HepG2 (cell line): ENCODE results near the gene PRM3.

Experiments
- CBX5 ChIP-seq: sonication (generic); formaldehyde crosslinking; IDR thresholded peaks from 2 replicates; pipeline ENCODE4 v1.4.0; 2020; ENCODE audit warnings: missing genetic modification reagents, borderline replicate concordance
- FOXM1 ChIP-seq: sonication (generic); formaldehyde crosslinking; IDR thresholded peaks from 2 replicates; pipeline ENCODE4 v1.5.0; 2020; ENCODE audit warnings: missing genetic modification reagents
- HCFC1 ChIP-seq: fragments of 150-350 bp; IDR thresholded peaks from 2 replicates; pipeline ENCODE4 v1.6.1; 2014; ENCODE audit warnings: low read depth, low read length
- NR2C2 ChIP-seq: sonication (generic); formaldehyde crosslinking; IDR thresholded peaks from 2 replicates; pipeline ENCODE4 v1.4.0; 2020; ENCODE audit warnings: missing genetic modification reagents, mild to moderate bottlenecking, moderate library complexity, borderline replicate concordance
- RCOR2 ChIP-seq: IDR thresholded peaks from 2 replicates; pipeline ENCODE4 v1.6.1; 2016; ENCODE audit warnings: missing biosample characterization, missing genetic modification reagents
- RELA ChIP-seq: sonication (generic); formaldehyde crosslinking; IDR thresholded peaks from 2 replicates; pipeline ENCODE4 v1.4.0; 2020; ENCODE audit warnings: missing genetic modification reagents
- RFX5 ChIP-seq: IDR thresholded peaks from 2 replicates; pipeline ENCODE4 v1.6.1; 2011; ENCODE audit warnings: low read depth, low read length, improper control_type of control experiment
- TF ChIP-seq, protein P1 (sequence below): IDR thresholded peaks from 2 replicates; pipeline ENCODE4 v1.6.1; 2016; ENCODE audit warnings: missing compliant biosample characterization, missing genetic modification reagents, borderline replicate concordance

DNA sequence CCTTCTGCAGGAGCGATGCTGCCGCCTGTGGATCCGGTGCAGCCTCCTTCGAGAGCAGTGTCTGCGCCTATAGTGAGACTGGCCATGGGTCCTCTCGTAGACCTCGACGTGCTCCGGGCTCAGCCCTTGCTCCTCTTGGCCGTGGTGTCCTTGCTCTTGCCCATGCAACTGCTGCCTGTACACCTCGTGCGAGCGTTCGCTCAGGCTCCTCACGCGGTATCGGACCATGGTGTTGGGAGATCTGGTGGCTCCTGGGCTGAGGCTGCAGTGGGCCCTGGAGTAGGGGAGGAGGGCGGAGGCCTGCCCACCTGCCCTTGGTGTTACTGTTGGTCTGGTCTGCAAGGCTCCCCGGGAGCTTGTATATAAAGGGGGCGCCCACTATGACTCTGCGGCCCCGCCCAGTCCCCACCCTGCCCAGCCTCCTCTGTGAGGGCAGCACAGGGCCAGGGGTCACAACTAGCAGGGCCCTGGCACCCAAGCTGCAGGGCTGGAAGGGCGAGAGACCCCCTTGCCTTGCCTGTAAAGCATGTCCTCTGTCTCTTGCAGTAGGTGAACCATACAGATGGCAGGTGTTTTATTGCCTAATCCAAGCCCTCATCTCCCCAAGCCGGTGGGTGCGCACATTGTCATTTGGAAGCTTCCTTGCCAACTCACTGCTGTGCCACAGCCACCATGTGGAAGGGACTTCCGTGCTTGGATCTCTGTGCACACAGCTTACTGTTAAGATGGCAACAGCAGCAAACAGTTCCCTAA is 2.9 kb upstream of the PRM3 start, which contains the start of gene PRM2:
- no peak for TF ChIP-seq RFX5
- TF ChIP-seq CBX5 (CRISPR knock-in tag), result no peak
- TF ChIP-seq, protein P1, sequence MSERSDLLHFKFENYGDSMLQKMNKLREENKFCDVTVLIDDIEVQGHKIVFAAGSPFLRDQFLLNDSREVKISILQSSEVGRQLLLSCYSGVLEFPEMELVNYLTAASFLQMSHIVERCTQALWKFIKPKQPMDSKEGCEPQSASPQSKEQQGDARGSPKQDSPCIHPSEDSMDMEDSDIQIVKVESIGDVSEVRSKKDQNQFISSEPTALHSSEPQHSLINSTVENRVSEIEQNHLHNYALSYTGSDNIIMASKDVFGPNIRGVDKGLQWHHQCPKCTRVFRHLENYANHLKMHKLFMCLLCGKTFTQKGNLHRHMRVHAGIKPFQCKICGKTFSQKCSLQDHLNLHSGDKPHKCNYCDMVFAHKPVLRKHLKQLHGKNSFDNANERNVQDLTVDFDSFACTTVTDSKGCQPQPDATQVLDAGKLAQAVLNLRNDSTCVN (CRISPR knock-in tag), result no peak
- TF ChIP-seq RELA (CRISPR knock-in tag), result no peak; the same call in 1 of the 2 replicates
- TF ChIP-seq RCOR2 (CRISPR knock-in tag), result no peak
- no peak for TF ChIP-seq FOXM1 (CRISPR knock-in tag)
- no peak for TF ChIP-seq NR2C2 (CRISPR knock-in tag)
- no peak for TF ChIP-seq HCFC1
